H1 (cell line): ENCODE data around the gene SLC27A2. TPM values are rescaled to one million over a fixed set of nuclear protein-coding genes. Genes with fewer than 3 reads are reported as not detected.

Experiments used
- CTCF ChIA-PET: fragments of 300-600 bp; sonication (Branson Sonifier 250); formaldehyde crosslinking; loops from one replicate; lab custom pipeline; 2021; ENCODE audit not compliant: partially characterized antibody; lab: Charles Lee
- POLR2A ChIA-PET: fragments of 300-600 bp; sonication (Branson Sonifier 250); formaldehyde crosslinking; loops from one replicate; lab custom pipeline; 2021; ENCODE audit warnings: inconsistent platforms; ENCODE audit not compliant: partially characterized antibody; lab: Charles Lee
- DNase-seq, 2 experiments: peaks; one replicate each; pipeline versions ENCODE4 v3.0.0 to v3.0.0-alpha.2; 2010 to 2022; ENCODE audit warnings: low spot score in 2 of 2, low read depth in 1 of 2, mixed read lengths in 1 of 2
- FAIRE-seq: peaks from 2 replicates; lab custom pipeline; 2011; peaks lifted over from hg19 to GRCh38; lab: Jason Lieb, UNC
- H2AFZ ChIP-seq: 2 replicates; pipeline ENCODE4 v1.8.1; 2012; ENCODE audit warnings: low read length, inconsistent platforms
- H2AK5ac ChIP-seq: 2 replicates; pipeline ENCODE4 v1.6.1; 2013; ENCODE audit warnings: low read depth, low read length
- H2BK120ac ChIP-seq: replicated peaks from 2 replicates; pipeline ENCODE3; 2013; ENCODE audit warnings: low read depth, low read length, inconsistent platforms
- H2BK12ac ChIP-seq: 2 replicates; pipeline ENCODE4 v1.6.1; 2013; ENCODE audit warnings: low read depth, low read length
- H2BK15ac ChIP-seq: 2 replicates; pipeline ENCODE4 v1.6.1; 2013; ENCODE audit warnings: low read length
- H2BK20ac ChIP-seq: 2 replicates; pipeline ENCODE4 v1.6.1; 2013; ENCODE audit warnings: low read length
- H2BK5ac ChIP-seq: 2 replicates; pipeline ENCODE4 v1.6.1; 2013; ENCODE audit warnings: low read depth, low read length
- H3K14ac ChIP-seq: 2 replicates; pipeline ENCODE4 v1.6.1; 2013; ENCODE audit warnings: inconsistent platforms; ENCODE audit not compliant: insufficient read length
- H3K18ac ChIP-seq: 2 replicates; pipeline ENCODE4 v1.6.1; 2013; ENCODE audit warnings: low read length; ENCODE audit errors: extremely low read depth
- H3K23ac ChIP-seq: 2 replicates; pipeline ENCODE4 v1.6.1; 2013; ENCODE audit warnings: inconsistent platforms; ENCODE audit not compliant: insufficient read length
- H3K23me2 ChIP-seq: 2 replicates; pipeline ENCODE4 v1.6.1; 2013; ENCODE audit warnings: low read depth, low read length
- H3K27ac ChIP-seq: 2 replicates; pipeline ENCODE4 v1.6.1; 2011; ENCODE audit warnings: low read depth, low read length, inconsistent platforms
- H3K27me3 ChIP-seq, 4 experiments: replicated peaks in 1 of 4; 1 replicate in 1 of 4; 2 replicates in 3 of 4; pipeline versions ENCODE4 v1.6.1 to v1.8.1; 2011 to 2013; ENCODE audit warnings: low read length in 3 of 4, mild to moderate bottlenecking in 3 of 4, inconsistent platforms in 2 of 4, mixed read lengths in 2 of 4, moderate library complexity in 1 of 4; ENCODE audit not compliant: control insufficient read depth in 3 of 4, insufficient read depth in 3 of 4; ENCODE audit errors: extremely low read depth in 1 of 4
- H3K36me3 ChIP-seq, 4 experiments: 2 replicates each; pipeline versions ENCODE4 v1.6.1 to v1.8.1; 2011 to 2013; ENCODE audit warnings: mild to moderate bottlenecking in 4 of 4, low read length in 3 of 4, moderate library complexity in 2 of 4, control low read depth in 1 of 4, inconsistent platforms in 1 of 4; ENCODE audit not compliant: insufficient read depth in 4 of 4, control insufficient read depth in 2 of 4
- H3K4ac ChIP-seq: replicated peaks from 2 replicates; pipeline ENCODE3; 2013; ENCODE audit warnings: low read length, low read depth, mixed read lengths, inconsistent platforms; ENCODE audit not compliant: insufficient read length
- H3K4me1 ChIP-seq, 4 experiments: replicated peaks in 1 of 4; 1 replicate in 1 of 4; 2 replicates in 3 of 4; pipeline versions ENCODE4 v1.6.1 to v1.8.1; 2011 to 2013; ENCODE audit warnings: low read length in 3 of 4, inconsistent platforms in 2 of 4, mixed read lengths in 1 of 4; ENCODE audit not compliant: insufficient read depth in 4 of 4, control insufficient read depth in 3 of 4
- H3K4me2 ChIP-seq, 2 experiments: 2 replicates each; pipeline versions ENCODE4 v1.6.1 to v1.8.1; 2011 to 2013; ENCODE audit warnings: low read depth in 2 of 2, low read length in 2 of 2, control low read depth in 1 of 2, inconsistent platforms in 1 of 2, mild to moderate bottlenecking in 1 of 2; ENCODE audit not compliant: insufficient read depth in 1 of 2
- H3K4me3 ChIP-seq, 4 experiments: fragments of 200-600, 300-600 bp in 1 of 4; sonication (generic), shearing (Covaris generic), sonication (Bioruptor Twin) in 1 of 4; 2 replicates each; pipeline versions ENCODE4 v1.5.1 to v1.8.1; 2011 to 2016; ENCODE audit warnings: low read length in 4 of 4, low read depth in 3 of 4, control low read depth in 2 of 4, inconsistent platforms in 2 of 4, mild to moderate bottlenecking in 2 of 4, mixed read lengths in 1 of 4, moderate library complexity in 1 of 4; ENCODE audit not compliant: insufficient read depth in 2 of 4; ENCODE audit errors: extremely low read depth in 1 of 4
- H3K56ac ChIP-seq: replicated peaks from 2 replicates; pipeline ENCODE3; 2013; ENCODE audit warnings: low read depth, mild to moderate bottlenecking, mixed read lengths, low read length, inconsistent platforms; ENCODE audit not compliant: insufficient read length
- H3K79me1 ChIP-seq: 2 replicates; pipeline ENCODE4 v1.6.1; 2013; ENCODE audit warnings: low read depth, low read length, control low read depth
- H3K79me2 ChIP-seq, 2 experiments: 2 replicates each; pipeline versions ENCODE4 v1.6.1 to v1.8.1; 2012 to 2013; ENCODE audit warnings: low read length in 2 of 2, mild to moderate bottlenecking in 2 of 2, inconsistent platforms in 1 of 2; ENCODE audit not compliant: insufficient read depth in 2 of 2, control insufficient read depth in 1 of 2
- H3K9ac ChIP-seq, 4 experiments: replicated peaks in 1 of 4; 1 replicate in 1 of 4; 2 replicates in 3 of 4; pipeline versions ENCODE4 v1.6.1 to v1.8.1; 2011 to 2013; ENCODE audit warnings: low read depth in 3 of 4, low read length in 3 of 4, control low read depth in 2 of 4, mild to moderate bottlenecking in 2 of 4, moderate library complexity in 2 of 4, inconsistent platforms in 1 of 4; ENCODE audit errors: extremely low read depth in 1 of 4
- H3K9me3 ChIP-seq, 2 experiments: 2 replicates each; pipeline versions ENCODE4 v1.6.1 to v1.8.1; 2012 to 2013; ENCODE audit warnings: mild to moderate bottlenecking in 2 of 2, moderate library complexity in 2 of 2, control low read depth in 1 of 2, inconsistent platforms in 1 of 2, low read depth in 1 of 2, low read length in 1 of 2, mixed read lengths in 1 of 2; ENCODE audit not compliant: insufficient read depth in 2 of 2
- H4K20me1 ChIP-seq, 2 experiments: replicated peaks in 1 of 2; 2 replicates each; pipeline versions ENCODE3 to v1.8.1; 2011 to 2013; ENCODE audit warnings: inconsistent platforms in 2 of 2, low read length in 2 of 2, mild to moderate bottlenecking in 1 of 2; ENCODE audit not compliant: insufficient read depth in 2 of 2, control insufficient read depth in 1 of 2
- H4K5ac ChIP-seq: 2 replicates; pipeline ENCODE4 v1.6.1; 2013; ENCODE audit warnings: low read length, low read depth, mixed read lengths, inconsistent platforms; ENCODE audit not compliant: insufficient read length
- H4K8ac ChIP-seq: 2 replicates; pipeline ENCODE4 v1.8.0; 2013; ENCODE audit warnings: mild to moderate bottlenecking, moderate library complexity, low read length, inconsistent platforms; ENCODE audit not compliant: insufficient read depth; ENCODE audit errors: extremely low read depth
- H4K91ac ChIP-seq: replicated peaks from 2 replicates; pipeline ENCODE3; 2013; ENCODE audit warnings: low read length, mixed read lengths, inconsistent platforms; ENCODE audit not compliant: insufficient read length
- CBX8 ChIP-seq: fragments of 300-800, 300-1000 bp; sonication (generic); IDR thresholded peaks from 2 replicates; pipeline ENCODE4 v1.7.1; 2016; ENCODE audit warnings: low read depth, low read length, borderline replicate concordance
- CREB1 ChIP-seq: IDR thresholded peaks from 2 replicates; pipeline ENCODE4 v1.6.1; 2012; ENCODE audit warnings: inconsistent platforms
- EGR1 ChIP-seq: IDR thresholded peaks from 2 replicates; pipeline ENCODE4 v1.6.1; 2011; ENCODE audit warnings: low read depth, low read length, borderline replicate concordance
- GTF2F1 ChIP-seq: IDR thresholded peaks from 2 replicates; pipeline ENCODE4 v1.6.1; 2012; ENCODE audit warnings: low read depth, low read length, improper control_type of control experiment, borderline replicate concordance
- HDAC2 ChIP-seq, 2 experiments: fragments of 300-600 bp in 1 of 2; sonication (generic) in 1 of 2; IDR thresholded peaks; 2 replicates each; pipeline ENCODE4 v1.6.1; 2011 to 2012; ENCODE audit warnings: low read depth in 2 of 2, low read length in 2 of 2, mild to moderate bottlenecking in 2 of 2, moderate library complexity in 2 of 2, borderline replicate concordance in 1 of 2, inconsistent platforms in 1 of 2
- JUND ChIP-seq: IDR thresholded peaks from 2 replicates; pipeline ENCODE4 v1.6.1; 2011; ENCODE audit warnings: mild to moderate bottlenecking, improper control_type of control experiment, low read length
- KDM5A ChIP-seq: fragments of 200-600 bp; IDR thresholded peaks from 2 replicates; pipeline ENCODE4 v1.7.1; 2012; ENCODE audit warnings: mild to moderate bottlenecking, low read length, inconsistent platforms, mixed read lengths
- SIX5 ChIP-seq: IDR thresholded peaks from 2 replicates; pipeline ENCODE4 v1.6.1; 2011; ENCODE audit warnings: mild to moderate bottlenecking, low read depth, low read length
- SRF ChIP-seq: IDR thresholded peaks from 2 replicates; pipeline ENCODE4 v1.6.1; 2011; ENCODE audit warnings: mild to moderate bottlenecking, low read depth, low read length, moderate library complexity
- SUZ12 ChIP-seq: fragments of 200-600 bp; sonication (generic); IDR thresholded peaks from 2 replicates; pipeline ENCODE4 v1.6.1; 2012; ENCODE audit warnings: mild to moderate bottlenecking, inconsistent platforms, low read length, moderate library complexity, mixed read lengths
- TBP ChIP-seq: IDR thresholded peaks from 2 replicates; pipeline ENCODE4 v1.6.1; 2011; ENCODE audit warnings: low read depth, low read length, improper control_type of control experiment
- WGBS, 2 experiments: shearing (Covaris generic) in 1 of 2; methylation state at CpG; one replicate each; pipeline versions ENCODE4 v1.1.6 to v1.1.7; 2013 to 2015; ENCODE audit warnings: low lambda C conversion rate in 2 of 2, mixed read lengths in 2 of 2, inconsistent platforms in 1 of 2, low coverage in 1 of 2, missing lambda C conversion rate in 1 of 2; ENCODE audit not compliant: insufficient replicate concordance in 2 of 2, insufficient coverage in 1 of 2, insufficient read length in 1 of 2; ENCODE audit errors: extremely low coverage in 1 of 2, missing lambda C conversion rate in 1 of 2; 5-methylcytosine and 5-hydroxymethylcytosine counted together
- polyA plus RNA-seq, 7 experiments: library from polyadenylated mRNA; depleted of rRNA in 3 of 7; stranded (reverse) in 5 of 7; unstranded in 2 of 7; fragments of >200 nt in 5 of 7; fragments of 200-250 nt in 2 of 7; gene quantifications; 1 replicate in 5 of 7; 2 replicates in 1 of 7; 4 replicates in 1 of 7; pipeline versions ENCODE4 v1.2.1 to v1.2.3, GENCODE V29; 2011 to 2013; ENCODE audit warnings: missing spikeins in 2 of 7, mixed read lengths in 2 of 7
- total RNA-seq: library from RNA; stranded (reverse); fragmentation: NEBNext Ultra II Directional; extraction: Animal tissue kit (Norgen Biotek cat#: 25700); gene quantifications from 2 replicates; pipeline ENCODE4 v1.2.1, GENCODE V29; 2021
- TF ChIP-seq, protein P1 (sequence below): IDR thresholded peaks from 2 replicates; pipeline ENCODE4 v1.6.1; 2011; ENCODE audit warnings: low read depth, mild to moderate bottlenecking, low read length; ENCODE audit not compliant: insufficient read depth

SLC27A2 gene
- total and polyA plus RNA-seq, 2 of the 8 experiments (the other 6 are each of a cell fraction or from before 2014, with no cell fraction given): 5.6 to 5.8 TPM

DNA sequence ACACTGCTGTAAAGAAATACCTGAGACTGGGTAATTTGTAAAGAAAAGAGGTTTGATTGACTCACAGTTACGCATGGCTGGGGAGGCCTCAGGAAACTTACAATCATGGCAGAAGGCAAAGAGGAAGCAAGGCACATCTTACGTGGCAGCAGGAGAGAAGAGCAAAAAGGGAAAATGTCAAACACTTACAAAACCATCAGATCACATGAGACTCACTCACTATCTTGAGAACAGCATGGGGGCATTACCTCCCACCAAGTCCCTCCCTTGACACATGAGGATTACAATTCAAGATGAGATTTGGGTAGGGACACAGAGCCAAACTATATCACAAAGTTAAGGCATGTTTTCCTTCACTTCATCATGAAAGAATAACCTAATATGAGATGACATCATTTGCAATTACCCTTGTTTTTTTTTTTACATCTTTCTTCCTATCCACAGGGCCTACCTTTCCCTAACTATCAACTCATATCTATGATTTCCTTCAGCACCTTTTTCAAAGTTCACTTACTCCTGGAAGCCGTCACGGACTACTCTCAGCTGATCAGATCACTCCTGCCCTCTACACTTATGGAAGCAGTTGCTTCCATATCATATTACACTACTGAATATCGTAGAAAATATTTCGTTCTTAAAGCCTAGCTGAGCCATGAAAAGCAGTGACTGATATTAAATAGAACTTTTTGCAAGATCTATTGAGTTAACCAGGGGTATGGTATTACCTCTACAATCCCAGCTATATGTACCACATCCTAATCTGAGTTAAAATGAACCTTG, 37.5 kb upstream of the SLC27A2 start:
- Histone ChIP-seq H3K79me2 (no peaks in the 10 kb centered on the region), H3K4me1 (no peaks in the 10 kb centered on the region), H3K23me2 (no peaks in the 10 kb centered on the region), H3K27me3 (no peaks in the 10 kb centered on the region), H3K56ac (no peak overlapping the region), H2AFZ (no peak overlapping the region), H3K14ac (no peak overlapping the region), H3K4ac (no peak overlapping the region), H3K4me2 (no peak overlapping the region), H3K9ac (no peak overlapping the region), H2BK20ac (no peak overlapping the region), H3K18ac (no peak overlapping the region), H4K5ac (no peak overlapping the region), H3K36me3 (no peaks in the 10 kb centered on the region), H2BK15ac (no peak overlapping the region), H4K20me1 (no peaks in the 10 kb centered on the region), H2AK5ac (no peak overlapping the region), H2BK5ac (no peak overlapping the region), H3K4me3 (no peak overlapping the region), H3K27ac (no peak overlapping the region), H4K8ac (no peak overlapping the region), H4K91ac (no peak overlapping the region), H2BK120ac (no peak overlapping the region), H3K23ac (no peak overlapping the region), H2BK12ac (no peak overlapping the region), H3K79me1 (no peaks in the 10 kb centered on the region), H3K9me3 (no peaks in the 10 kb centered on the region)
- 75% methylated on average over 6 of the region's 6 CpGs; no CpG with 5 or more reads in 1 of the 2 experiments for WGBS, 2 experiments
- POLR2A ChIA-PET: interaction anchor here (0.7 to 1.0 kb wide), 2 partner anchors 182 to 1266 kb away, joined by 3 read pairs; partner anchors contain the start of gene EID1
- CTCF ChIA-PET: interaction anchor here (0.6 to 2.2 kb wide), 25 partner anchors 8 to 960 kb away, joined by 3 to 12 read pairs (median 4); no protein-coding TSS in a partner anchor
- FAIRE-seq: no peak
- no peak for DNase-seq
- TF ChIP-seq CREB1: no peak
- TF ChIP-seq TBP: no peak
- TF ChIP-seq JUND: no peak
- TF ChIP-seq SIX5: no peak
- TF ChIP-seq GTF2F1: no peak
- TF ChIP-seq CBX8: no peak
- no peak for TF ChIP-seq HDAC2 (IDR thresholded peaks at IDR 0.05; ENCODE audit: borderline replicate concordance in 1 of 2, low read depth in 2 of 2, low read length in 2 of 2)
- TF ChIP-seq SRF: no peak
- no peak for TF ChIP-seq KDM5A
- no peak for TF ChIP-seq SUZ12
- no peak for TF ChIP-seq EGR1
- TF ChIP-seq, protein P1, sequence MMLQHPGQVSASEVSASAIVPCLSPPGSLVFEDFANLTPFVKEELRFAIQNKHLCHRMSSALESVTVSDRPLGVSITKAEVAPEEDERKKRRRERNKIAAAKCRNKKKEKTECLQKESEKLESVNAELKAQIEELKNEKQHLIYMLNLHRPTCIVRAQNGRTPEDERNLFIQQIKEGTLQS: no peak
